GM18526 (cell line): Measurements from ENCODE around the gene CXCR5.

Experiments
- POLR2A ChIP-seq: IDR thresholded peaks from 3 replicates; pipeline ENCODE4 v1.6.1; 2011; ENCODE audit not compliant: insufficient read length; ENCODE audit errors: extremely low read depth

CXCR5 gene

GRCh38 chr11:118883368-118884071 is at the start of gene CXCR5:
Gene CXCR5 (plus strand): TSS chr11:118883892. CDS start chr11:118883942, 50 bp downstream.
- TF ChIP-seq POLR2A = no peak

DNA sequence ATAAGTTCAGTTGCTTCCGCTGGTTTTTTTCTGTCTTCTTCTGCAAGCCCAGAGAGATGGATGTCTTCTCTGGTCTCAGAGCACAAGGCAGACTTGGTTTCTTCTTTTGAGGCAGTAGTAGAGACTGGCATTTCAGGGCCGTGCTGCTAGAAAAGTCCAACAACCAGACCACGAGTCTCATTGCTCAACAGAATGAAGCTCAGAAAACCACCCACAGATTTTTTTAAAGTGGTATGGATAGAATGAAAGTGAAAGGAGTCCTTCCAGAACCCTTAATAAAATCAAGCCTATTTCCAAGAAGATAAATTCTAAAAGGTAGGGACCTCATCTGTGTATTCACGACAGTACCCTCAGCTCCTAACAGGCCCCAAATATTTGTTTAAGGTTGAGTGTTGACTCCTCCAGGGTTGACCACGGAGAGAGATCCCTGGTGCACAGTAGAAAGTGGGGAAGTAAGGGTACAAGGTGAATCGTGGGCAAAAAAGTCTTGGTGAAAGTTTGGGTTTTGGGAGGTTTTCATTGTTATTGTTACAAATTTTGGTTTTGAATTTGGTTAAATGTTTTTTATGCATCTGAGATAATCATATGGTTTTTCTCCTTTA is 49.2 kb upstream of the CXCR5 start:
- no peak for TF ChIP-seq POLR2A

GRCh38 chr11:118837868-118838267 is 45.8 kb upstream of the CXCR5 start:
- no peak for TF ChIP-seq POLR2A

GRCh38 chr11:118838905-118839553 is 44.7 kb upstream of the CXCR5 start:
- no peak for TF ChIP-seq POLR2A

GRCh38 chr11:118841469-118842242 is 42.0 kb upstream of the CXCR5 start:
- no peak for TF ChIP-seq POLR2A

GRCh38 chr11:118842369-118842768 is 41.3 kb upstream of the CXCR5 start:
- no peak for TF ChIP-seq POLR2A

- no peak for TF ChIP-seq POLR2A
Observed at GRCh38 chr11:118843565-118843964, 40.1 kb upstream of the CXCR5 start.

DNA sequence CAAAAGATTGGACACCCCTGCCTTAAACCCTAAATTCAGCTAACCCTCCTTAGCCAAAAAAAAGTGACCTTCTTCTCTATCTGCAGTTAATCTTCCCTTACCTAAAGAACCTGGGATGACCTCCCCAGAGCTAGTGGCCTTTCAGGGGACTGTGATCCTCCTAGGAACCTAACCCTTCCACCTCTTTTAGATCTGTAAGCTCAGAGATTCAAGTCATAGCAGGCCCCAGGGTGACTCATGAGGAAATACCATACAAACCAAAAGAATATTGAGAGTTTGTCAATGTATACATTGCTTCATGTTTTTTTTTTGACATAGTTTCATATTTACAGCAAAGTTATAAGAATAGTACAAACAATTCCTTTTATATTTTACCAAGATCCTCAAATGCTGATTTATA is 38.3 kb upstream of the CXCR5 start:
- TF ChIP-seq POLR2A = no peak

DNA sequence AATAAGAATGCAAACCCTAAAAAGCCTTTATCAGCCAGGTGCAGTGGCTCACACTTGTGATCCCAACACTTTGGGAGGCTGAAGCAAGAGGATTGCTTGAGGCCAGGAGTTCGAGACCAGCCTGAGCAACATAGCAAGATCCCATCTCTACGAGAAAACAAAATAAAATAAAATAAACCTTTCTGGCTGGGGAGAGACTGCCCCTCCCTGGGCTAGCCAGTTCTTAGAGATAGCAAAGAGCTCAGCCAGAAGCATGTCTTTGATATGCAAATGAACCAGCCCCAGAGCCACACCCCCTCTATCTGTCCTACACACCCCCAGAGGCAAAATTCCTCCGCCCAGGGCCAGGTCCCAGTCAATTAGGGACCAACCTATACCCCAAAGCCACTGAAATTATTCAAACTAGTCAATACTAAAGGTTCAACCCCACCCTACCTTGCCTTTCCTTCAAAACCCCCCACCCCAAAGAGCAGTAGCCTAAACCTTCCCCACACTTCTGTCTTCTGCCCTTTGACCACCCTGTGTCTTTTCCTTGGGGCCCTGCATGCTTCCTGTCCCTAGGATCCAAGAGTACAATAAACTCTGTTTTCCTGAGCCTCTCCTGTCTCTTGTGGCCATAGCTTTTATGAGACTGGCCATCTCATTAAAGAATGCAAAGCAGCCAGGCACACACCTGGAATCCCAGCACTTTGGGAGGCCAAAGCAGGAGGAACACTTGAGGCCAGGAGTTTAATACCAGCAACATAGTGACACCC is 37.3 kb upstream of the CXCR5 start:
- TF ChIP-seq POLR2A = no peak

DNA sequence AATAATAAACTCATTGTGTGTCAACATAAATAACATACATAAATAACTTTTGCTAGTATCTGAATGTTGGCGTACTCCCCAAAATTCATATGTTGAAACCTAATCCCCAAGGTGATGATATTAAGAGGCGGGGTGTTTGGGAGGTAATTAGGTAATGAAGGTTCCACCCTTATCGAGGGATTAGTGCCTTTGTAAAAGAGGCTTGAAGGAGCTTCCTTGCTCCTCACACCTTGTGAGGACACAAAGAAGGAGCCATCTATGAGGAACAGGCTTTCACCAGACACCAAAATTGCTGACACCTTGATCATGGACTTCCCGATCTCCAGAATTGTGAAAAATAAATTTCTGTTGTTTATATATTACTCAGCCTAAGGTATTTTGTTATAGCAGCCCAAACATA is 33.9 kb upstream of the CXCR5 start:
- no peak for TF ChIP-seq POLR2A

GRCh38 chr11:118851970-118852369 is 31.7 kb upstream of the CXCR5 start:
- TF ChIP-seq POLR2A = no peak

GRCh38 chr11:118853678-118854077 is 30.0 kb upstream of the CXCR5 start:
- TF ChIP-seq POLR2A = no peak

DNA sequence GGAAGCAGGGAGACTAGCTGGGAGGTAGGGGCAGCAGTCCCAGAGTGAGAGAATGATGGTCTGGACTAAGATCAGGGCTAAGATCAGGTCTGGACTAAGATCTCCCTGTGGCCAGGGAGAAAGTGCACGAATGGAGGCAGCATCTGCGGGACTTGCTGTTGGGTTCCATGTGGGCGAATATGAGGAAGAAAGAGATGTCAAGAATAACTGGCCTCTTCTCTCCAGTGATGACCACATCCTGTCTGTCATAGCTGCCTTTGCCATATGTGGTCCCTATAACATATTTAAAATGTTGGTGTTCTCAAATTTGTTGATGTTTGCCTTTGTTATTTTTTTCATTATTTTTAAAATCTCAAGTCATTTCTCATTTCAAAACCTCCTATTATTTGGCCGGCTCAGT is 27.4 kb upstream of the CXCR5 start:
- TF ChIP-seq POLR2A = no peak

- TF ChIP-seq POLR2A = no peak
Observed at GRCh38 chr11:118857385-118857784, 26.3 kb upstream of the CXCR5 start.

- no peak for TF ChIP-seq POLR2A
Observed at GRCh38 chr11:118859973-118860372, 23.7 kb upstream of the CXCR5 start.
